Epidermal melanocyte (primary cell): ENCODE data around the gene SEC16A.
A peak's percentile ranks its signal among the peaks of the same experiment; 100 is the strongest.
"Not testable (repeated sequence)": the region's sequence is repeated elsewhere in the genome, so short reads cannot be mapped to it uniquely, and the experiment has no call there.

Source experiments
- DNase-seq: peaks from one replicate; pipeline ENCODE4 v3.0.0; 2011; ENCODE audit warnings: low spot score; ENCODE audit not compliant: insufficient read length

Gene SEC16A

GRCh38 chr9:136423432-136424146, 59.3 kb downstream of the SEC16A start:
- no peak for DNase-seq

- no peak for DNase-seq
Measured at GRCh38 chr9:136422876-136423275, 60.0 kb downstream of the SEC16A start.

- DNase-seq: no peak
Measured at GRCh38 chr9:136421791-136422190, 61.0 kb downstream of the SEC16A start.

GRCh38 chr9:136419092-136419420, 63.8 kb downstream of the SEC16A start:
- no peak for DNase-seq

- no peak for DNase-seq
Measured at GRCh38 chr9:136418182-136419091, 64.4 kb downstream of the SEC16A start.

- DNase-seq: no peak
Measured at GRCh38 chr9:136416914-136417313, 65.9 kb downstream of the SEC16A start.

GRCh38 chr9:136416427-136416826, 66.4 kb downstream of the SEC16A start:
- DNase-seq: no peak

- no peak for DNase-seq
Measured at GRCh38 chr9:136412962-136413361, 69.9 kb downstream of the SEC16A start.

- no peak for DNase-seq
Measured at GRCh38 chr9:136411378-136411777, 71.5 kb downstream of the SEC16A start.

- peak; percentile 99 for DNase-seq
Measured at GRCh38 chr9:136410500-136411287, 72.1 kb downstream of the SEC16A start, which contains the start of the genes ENTR1 and PMPCA. ENTR1 (minus strand) TSS chr9:136410614; CDS start chr9:136410397, 217 bp downstream. PMPCA (plus strand) TSS chr9:136410658; CDS start chr9:136410669, 11 bp downstream.

- DNase-seq: peak; percentile 50
Measured at GRCh38 chr9:136409557-136410455, 73.0 kb downstream of the SEC16A start.

GRCh38 chr9:136407911-136408310, 74.9 kb downstream of the SEC16A start:
- no peak for DNase-seq

GRCh38 chr9:136407061-136407460, 75.8 kb downstream of the SEC16A start:
- DNase-seq: not testable (repeated sequence)

GRCh38 chr9:136405904-136406303, 76.9 kb downstream of the SEC16A start:
- DNase-seq: not testable (repeated sequence)

GRCh38 chr9:136405481-136405880, 77.4 kb downstream of the SEC16A start:
- DNase-seq: no peak

GRCh38 chr9:136404801-136405136, 78.1 kb downstream of the SEC16A start:
- no peak for DNase-seq

- no peak for DNase-seq
Measured at GRCh38 chr9:136403915-136404800, 78.7 kb downstream of the SEC16A start.

- DNase-seq: no peak
Measured at GRCh38 chr9:136403538-136403914, 79.3 kb downstream of the SEC16A start.

GRCh38 chr9:136402067-136402466, 80.8 kb downstream of the SEC16A start:
- DNase-seq: no peak
